Calu3 (cell line): Measurements from ENCODE around the gene PCDH18. TPM values are rescaled to one million over a fixed set of nuclear protein-coding genes. Genes with fewer than 3 reads are reported as not detected.

Experiments
- Bru-seq: library from RNA; stranded (reverse); fragments of 400-500 nt; gene quantifications from one replicate; lab custom pipeline; 2021; lab: Mats Ljungman, UMichigan
- BruChase-seq, 2 experiments: library from RNA; stranded (reverse); fragments of 400-500 nt; gene quantifications; one replicate each; lab custom pipeline; 2021; lab: Mats Ljungman, UMichigan
- BruUV-seq: library from RNA; stranded (reverse); fragments of 400-500 nt; replicated peaks from 2 replicates; lab custom pipeline; 2021; lab: Mats Ljungman, UMichigan
- CTCF ChIA-PET: fragments of 300-600 bp; sonication (Branson Sonifier 250); formaldehyde crosslinking; loops from one replicate; lab custom pipeline; 2022; ENCODE audit warnings: antibody characterized with exemption; lab: Charles Lee
- DNase-seq: peaks from one replicate; pipeline ENCODE4 v3.0.0; 2022
- H3K27ac Mint-ChIP-seq: one replicate; pipeline ENCODE4 v1.8.0; 2022; ENCODE audit warnings: mixed read lengths; ENCODE audit not compliant: unreplicated experiment
- H3K27me3 Mint-ChIP-seq: one replicate; pipeline ENCODE4 v1.8.0; 2022; ENCODE audit warnings: mixed read lengths; ENCODE audit not compliant: unreplicated experiment
- H3K36me3 Mint-ChIP-seq: one replicate; pipeline ENCODE4 v1.8.0; 2022; ENCODE audit warnings: mild to moderate bottlenecking, moderate library complexity, mixed read lengths; ENCODE audit not compliant: insufficient read depth, unreplicated experiment
- H3K4me1 Mint-ChIP-seq: one replicate; pipeline ENCODE4 v1.8.0; 2022; ENCODE audit warnings: mild to moderate bottlenecking, low read depth, mixed read lengths; ENCODE audit not compliant: unreplicated experiment
- H3K4me3 Mint-ChIP-seq: one replicate; pipeline ENCODE4 v1.8.0; 2022; ENCODE audit warnings: mild to moderate bottlenecking, low read depth, moderate library complexity, mixed read lengths; ENCODE audit not compliant: unreplicated experiment
- H3K9me3 Mint-ChIP-seq: one replicate; pipeline ENCODE4 v1.8.0; 2022; ENCODE audit warnings: low read depth, mixed read lengths; ENCODE audit not compliant: unreplicated experiment
- intact Hi-C: fragments of 100-400 bp; cut with micrococcal nuclease; formaldehyde crosslinking; loops from one replicate; pipeline ENCODE4 v1.10.0; 2022; ENCODE audit not compliant: unreplicated experiment
- long read RNA-seq: library from polyadenylated mRNA; stranded (forward); transcript quantifications from one replicate; pipeline ENCODE4 v2.0.0, GENCODE V29; 2022
- total RNA-seq: library from RNA; stranded (reverse); gene quantifications from 2 replicates; pipeline ENCODE4 v1.2.3, GENCODE V29; 2022
- TF ChIP-seq, protein P1 (sequence below): fragments of 200-600 bp; IDR thresholded peaks from one replicate; pipeline ENCODE4 v1.8.0; 2022; ENCODE audit warnings: antibody characterized with exemption; ENCODE audit not compliant: unreplicated experiment

The PCDH18 gene, protein sequence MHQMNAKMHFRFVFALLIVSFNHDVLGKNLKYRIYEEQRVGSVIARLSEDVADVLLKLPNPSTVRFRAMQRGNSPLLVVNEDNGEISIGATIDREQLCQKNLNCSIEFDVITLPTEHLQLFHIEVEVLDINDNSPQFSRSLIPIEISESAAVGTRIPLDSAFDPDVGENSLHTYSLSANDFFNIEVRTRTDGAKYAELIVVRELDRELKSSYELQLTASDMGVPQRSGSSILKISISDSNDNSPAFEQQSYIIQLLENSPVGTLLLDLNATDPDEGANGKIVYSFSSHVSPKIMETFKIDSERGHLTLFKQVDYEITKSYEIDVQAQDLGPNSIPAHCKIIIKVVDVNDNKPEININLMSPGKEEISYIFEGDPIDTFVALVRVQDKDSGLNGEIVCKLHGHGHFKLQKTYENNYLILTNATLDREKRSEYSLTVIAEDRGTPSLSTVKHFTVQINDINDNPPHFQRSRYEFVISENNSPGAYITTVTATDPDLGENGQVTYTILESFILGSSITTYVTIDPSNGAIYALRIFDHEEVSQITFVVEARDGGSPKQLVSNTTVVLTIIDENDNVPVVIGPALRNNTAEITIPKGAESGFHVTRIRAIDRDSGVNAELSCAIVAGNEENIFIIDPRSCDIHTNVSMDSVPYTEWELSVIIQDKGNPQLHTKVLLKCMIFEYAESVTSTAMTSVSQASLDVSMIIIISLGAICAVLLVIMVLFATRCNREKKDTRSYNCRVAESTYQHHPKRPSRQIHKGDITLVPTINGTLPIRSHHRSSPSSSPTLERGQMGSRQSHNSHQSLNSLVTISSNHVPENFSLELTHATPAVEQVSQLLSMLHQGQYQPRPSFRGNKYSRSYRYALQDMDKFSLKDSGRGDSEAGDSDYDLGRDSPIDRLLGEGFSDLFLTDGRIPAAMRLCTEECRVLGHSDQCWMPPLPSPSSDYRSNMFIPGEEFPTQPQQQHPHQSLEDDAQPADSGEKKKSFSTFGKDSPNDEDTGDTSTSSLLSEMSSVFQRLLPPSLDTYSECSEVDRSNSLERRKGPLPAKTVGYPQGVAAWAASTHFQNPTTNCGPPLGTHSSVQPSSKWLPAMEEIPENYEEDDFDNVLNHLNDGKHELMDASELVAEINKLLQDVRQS
- total RNA-seq (0.24 and 0.49 TPM in 2 replicates), Bru-seq, nascent RNA (percentile 14 among the genes with signal in this experiment), BruChase-seq, experiment 1, labeled RNA remaining after a 6-hour chase (percentile 6 among the genes with signal in this experiment), BruChase-seq, experiment 2, labeled RNA remaining after a 2-hour chase (percentile 25 among the genes with signal in this experiment)
- long read RNA-seq = 0 reads

DNA sequence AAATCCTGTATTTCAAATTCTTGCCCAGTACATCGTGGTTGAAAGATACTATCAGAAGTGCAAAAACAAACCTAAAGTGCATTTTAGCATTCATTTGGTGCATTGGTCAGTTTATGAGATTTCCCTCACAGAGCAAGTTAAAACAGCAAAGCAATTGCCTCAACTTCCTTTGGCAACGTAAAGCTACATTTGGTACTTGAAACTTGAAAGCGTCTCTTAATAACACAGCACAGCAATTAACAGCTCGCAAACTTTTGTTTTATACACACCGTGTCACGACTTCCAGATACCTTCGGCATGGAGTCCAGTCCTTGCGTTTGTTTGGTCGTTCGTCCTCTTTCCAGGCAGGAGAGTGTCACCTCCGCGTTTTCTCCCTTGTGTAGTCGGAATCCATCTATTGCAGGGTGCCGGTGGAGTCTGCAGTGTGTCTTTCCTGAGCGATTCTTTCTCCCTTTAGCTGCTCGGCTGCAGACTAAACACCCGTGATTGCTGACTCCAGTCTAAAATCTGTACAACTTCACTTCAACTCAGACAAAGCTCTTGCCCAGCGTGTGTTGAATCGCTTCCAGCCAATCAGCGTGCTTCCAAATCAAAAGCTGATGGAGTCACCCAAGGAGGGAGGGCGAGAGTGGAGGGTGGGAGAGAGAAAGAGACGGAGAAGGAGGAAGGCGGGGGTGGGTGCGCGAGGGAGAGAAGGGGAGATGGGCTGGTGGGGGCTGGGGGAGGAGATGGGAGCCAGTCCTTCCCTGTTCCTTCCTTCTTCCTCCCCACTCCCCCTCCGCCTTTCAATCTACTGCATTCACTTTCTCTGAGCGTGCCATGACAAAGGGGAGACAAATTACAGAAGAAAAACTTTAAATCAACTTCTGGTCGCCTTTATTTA lies at the start of gene PCDH18:
Gene PCDH18, minus strand, starts transcription at position 509 of the 883 bp plus-strand sequence. Its CDS starts 406 bp downstream, at position 103.
- BruUV-seq = no TSS peak
- intact Hi-C loops = no loop called here
- no peaks in the 10 kb centered on the region for H3K36me3 Mint-ChIP-seq
- H3K4me1 Mint-ChIP-seq = no peaks in the 10 kb centered on the region
- no peaks in the 10 kb centered on the region for H3K27me3 Mint-ChIP-seq
- H3K4me3 Mint-ChIP-seq = no peak within 1 kb of the TSS
- peak; percentile 12 for DNase-seq
- H3K27ac Mint-ChIP-seq = no peak within 1 kb of the TSS
- no peaks in the 10 kb centered on the region for H3K9me3 Mint-ChIP-seq
- TF ChIP-seq, protein P1, sequence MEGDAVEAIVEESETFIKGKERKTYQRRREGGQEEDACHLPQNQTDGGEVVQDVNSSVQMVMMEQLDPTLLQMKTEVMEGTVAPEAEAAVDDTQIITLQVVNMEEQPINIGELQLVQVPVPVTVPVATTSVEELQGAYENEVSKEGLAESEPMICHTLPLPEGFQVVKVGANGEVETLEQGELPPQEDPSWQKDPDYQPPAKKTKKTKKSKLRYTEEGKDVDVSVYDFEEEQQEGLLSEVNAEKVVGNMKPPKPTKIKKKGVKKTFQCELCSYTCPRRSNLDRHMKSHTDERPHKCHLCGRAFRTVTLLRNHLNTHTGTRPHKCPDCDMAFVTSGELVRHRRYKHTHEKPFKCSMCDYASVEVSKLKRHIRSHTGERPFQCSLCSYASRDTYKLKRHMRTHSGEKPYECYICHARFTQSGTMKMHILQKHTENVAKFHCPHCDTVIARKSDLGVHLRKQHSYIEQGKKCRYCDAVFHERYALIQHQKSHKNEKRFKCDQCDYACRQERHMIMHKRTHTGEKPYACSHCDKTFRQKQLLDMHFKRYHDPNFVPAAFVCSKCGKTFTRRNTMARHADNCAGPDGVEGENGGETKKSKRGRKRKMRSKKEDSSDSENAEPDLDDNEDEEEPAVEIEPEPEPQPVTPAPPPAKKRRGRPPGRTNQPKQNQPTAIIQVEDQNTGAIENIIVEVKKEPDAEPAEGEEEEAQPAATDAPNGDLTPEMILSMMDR = no peak
- CTCF ChIA-PET = no interaction called here

DNA sequence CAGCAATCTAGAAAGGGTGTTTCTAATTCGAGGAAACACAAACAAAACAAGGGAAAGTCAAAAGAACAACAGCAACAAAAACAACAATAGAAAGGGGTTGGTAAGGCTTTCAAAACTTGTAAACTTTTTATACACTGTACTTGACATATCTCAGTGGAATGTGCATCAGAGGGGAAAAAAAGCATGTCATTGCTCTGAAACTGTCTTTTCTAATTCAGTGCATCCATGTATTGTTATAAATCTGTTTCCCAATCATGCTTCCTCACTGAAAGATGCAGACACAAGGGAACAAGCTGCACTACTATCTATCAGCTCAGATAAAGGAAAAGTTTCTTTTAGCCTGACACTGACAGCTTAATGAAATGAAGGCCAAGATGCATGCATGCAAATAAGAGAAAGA lies 44.2 kb upstream of the PCDH18 start:
- H3K4me3 Mint-ChIP-seq = no peak overlapping the region
- no peaks in the 10 kb centered on the region for H3K36me3 Mint-ChIP-seq
- no peak overlapping the region for H3K27ac Mint-ChIP-seq
- TF ChIP-seq, protein P1 = no peak
- DNase-seq = no peak
- H3K4me1 Mint-ChIP-seq = no peaks in the 10 kb centered on the region
- intact Hi-C loops = no loop called here
- no peaks in the 10 kb centered on the region for H3K27me3 Mint-ChIP-seq
- no peaks in the 10 kb centered on the region for H3K9me3 Mint-ChIP-seq
- CTCF ChIA-PET = no interaction called here
- no TSS peak for BruUV-seq

DNA sequence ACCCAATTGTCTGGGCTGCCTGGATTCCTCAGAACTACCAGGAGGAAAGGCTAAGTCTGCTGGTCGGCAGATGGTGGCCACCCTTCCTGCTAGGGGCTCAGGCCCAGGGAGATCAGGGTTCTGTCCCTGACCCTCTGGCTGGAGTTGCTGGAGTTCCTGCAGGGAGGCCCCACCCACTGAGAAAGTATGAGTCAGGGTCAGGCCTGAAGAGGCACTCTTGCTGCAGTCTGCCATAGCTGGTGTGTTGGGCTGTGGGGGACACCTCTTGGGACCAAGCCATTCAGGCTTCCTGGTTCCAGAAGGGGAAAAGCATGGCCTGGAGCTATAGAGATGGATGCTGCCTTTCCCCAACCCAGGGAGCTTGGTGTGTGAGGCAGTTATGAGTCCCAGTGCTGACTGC lies 40.4 kb upstream of the PCDH18 start:
- TF ChIP-seq, protein P1 = no peak
- CTCF ChIA-PET = no interaction called here
- intact Hi-C loops = no loop called here
- no TSS peak for BruUV-seq
- DNase-seq = no peak
- H3K27ac Mint-ChIP-seq = no peak overlapping the region
- H3K4me1 Mint-ChIP-seq = no peaks in the 10 kb centered on the region
- no peaks in the 10 kb centered on the region for H3K36me3 Mint-ChIP-seq
- no peaks in the 10 kb centered on the region for H3K27me3 Mint-ChIP-seq
- H3K9me3 Mint-ChIP-seq = no peaks in the 10 kb centered on the region
- no peak overlapping the region for H3K4me3 Mint-ChIP-seq
